Measurements from ENCODE around the gene SGMS1.

GRCh38 chr10:50618624-50619023 lies 5.1 kb downstream of the SGMS1 start:
- TF ChIP-seq, protein P1, sequence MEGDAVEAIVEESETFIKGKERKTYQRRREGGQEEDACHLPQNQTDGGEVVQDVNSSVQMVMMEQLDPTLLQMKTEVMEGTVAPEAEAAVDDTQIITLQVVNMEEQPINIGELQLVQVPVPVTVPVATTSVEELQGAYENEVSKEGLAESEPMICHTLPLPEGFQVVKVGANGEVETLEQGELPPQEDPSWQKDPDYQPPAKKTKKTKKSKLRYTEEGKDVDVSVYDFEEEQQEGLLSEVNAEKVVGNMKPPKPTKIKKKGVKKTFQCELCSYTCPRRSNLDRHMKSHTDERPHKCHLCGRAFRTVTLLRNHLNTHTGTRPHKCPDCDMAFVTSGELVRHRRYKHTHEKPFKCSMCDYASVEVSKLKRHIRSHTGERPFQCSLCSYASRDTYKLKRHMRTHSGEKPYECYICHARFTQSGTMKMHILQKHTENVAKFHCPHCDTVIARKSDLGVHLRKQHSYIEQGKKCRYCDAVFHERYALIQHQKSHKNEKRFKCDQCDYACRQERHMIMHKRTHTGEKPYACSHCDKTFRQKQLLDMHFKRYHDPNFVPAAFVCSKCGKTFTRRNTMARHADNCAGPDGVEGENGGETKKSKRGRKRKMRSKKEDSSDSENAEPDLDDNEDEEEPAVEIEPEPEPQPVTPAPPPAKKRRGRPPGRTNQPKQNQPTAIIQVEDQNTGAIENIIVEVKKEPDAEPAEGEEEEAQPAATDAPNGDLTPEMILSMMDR (IDR thresholded peaks at IDR 0.05) = no peak
- TF ChIP-seq POLR2A (IDR thresholded peaks at IDR 0.05) = no peak

Measured in prostate gland (tissue), 2 donors.